Transverse colon (tissue), 4 donors: ENCODE measurements around the gene GRIN2A. TPM values are rescaled to one million over a fixed set of nuclear protein-coding genes. Genes with fewer than 3 reads are reported as not detected.

ENCODE experiments used
- DNase-seq: peaks from one replicate; pipeline ENCODE4 v3.0.0-alpha.2; 2019
- H3K27ac ChIP-seq, 4 donors: fragments of 200-600 bp; sonication (generic); 2 replicates each; pipeline ENCODE4 v1.5.1; 2016 to 2018; ENCODE audit warnings: inconsistent platforms in 4 of 4
- H3K27me3 ChIP-seq: fragments of 200-600 bp; sonication (generic); 2 replicates; pipeline ENCODE4 v1.5.1; 2017; ENCODE audit warnings: inconsistent platforms
- H3K36me3 ChIP-seq, 4 donors: fragments of 200-600 bp; sonication (generic); 2 replicates each; pipeline ENCODE4 v1.5.1; 2017 to 2019; ENCODE audit warnings: inconsistent platforms in 4 of 4
- H3K4me1 ChIP-seq, 4 donors: fragments of 200-600 bp; sonication (generic); 2 replicates each; pipeline ENCODE4 v1.5.1; 2017 to 2020; ENCODE audit warnings: inconsistent platforms in 4 of 4
- H3K4me3 ChIP-seq, 4 donors: fragments of 200-600 bp; sonication (generic); 1 replicate in 1 of 4; 2 replicates in 3 of 4; pipeline versions ENCODE4 v1.5.1 to v1.6.1; 2017 to 2019; ENCODE audit warnings: inconsistent platforms in 4 of 4
- H3K9me3 ChIP-seq, 2 donors: fragments of 200-600 bp; sonication (generic); 2 replicates each; pipeline ENCODE4 v1.5.1; 2017 to 2019; ENCODE audit warnings: inconsistent platforms in 2 of 2
- EP300 ChIP-seq: sonication (generic); formaldehyde crosslinking; IDR thresholded peaks from one replicate; pipeline ENCODE4 v1.6.1; 2017; ENCODE audit warnings: antibody characterized with exemption, low read depth
- POLR2A ChIP-seq: fragments of 450-650 bp; IDR thresholded peaks from one replicate; pipeline ENCODE4 v1.6.1; 2016; ENCODE audit warnings: antibody characterized with exemption, mild to moderate bottlenecking, moderate library complexity
- POLR2AphosphoS5 ChIP-seq, 3 donors: sonication (generic); formaldehyde crosslinking; IDR thresholded peaks; one replicate each; pipeline ENCODE4 v1.6.1; 2016; ENCODE audit warnings: antibody characterized with exemption in 3 of 3
- WGBS, 2 donors: methylation state at CpG; one replicate each; pipeline ENCODE4 v1.1.5; 2018; ENCODE audit warnings: low coverage in 1 of 2; 5-methylcytosine and 5-hydroxymethylcytosine counted together
- in situ Hi-C, 4 donors: fragments of 200-750 bp; cut with MboI; loops; one replicate each; pipeline versions ENCODE4 v1.15.0 to v1.15.1; 2017; ENCODE audit warnings: low sequenced_read_pairs in 3 of 4, low pct_ligation_motif_present in 1 of 4, low pct_unique_long_range_greater_than_20kb in 1 of 4
- intact Hi-C: fragments of 100-400 bp; cut with DNase I; formaldehyde crosslinking; loops from one replicate; pipeline ENCODE4 v1.15.1; 2023; ENCODE audit warnings: low total_unique reads
- total RNA-seq, 4 donors: library from RNA; depleted of rRNA; stranded (reverse); fragments of >200 nt; gene quantifications; one replicate each; pipeline ENCODE4 v1.1.0, GENCODE V29; 2016
- TF ChIP-seq, protein P1 (sequence below), 5 experiments: fragments of 200-600 bp in 3 of 5; fragments of 450-650 bp in 2 of 5; sonication (generic) in 3 of 5; IDR thresholded peaks; 1 replicate in 2 of 5; 2 replicates in 3 of 5; pipeline ENCODE4 v1.5.1; 2016 to 2017; ENCODE audit warnings: antibody characterized with exemption in 5 of 5, inconsistent platforms in 3 of 5, mild to moderate bottlenecking in 2 of 5, moderate library complexity in 1 of 5

GRIN2A gene
- total RNA-seq, 4 donors from 2014 or later: 0.14 to 0.37 (median 0.18) TPM

DNA sequence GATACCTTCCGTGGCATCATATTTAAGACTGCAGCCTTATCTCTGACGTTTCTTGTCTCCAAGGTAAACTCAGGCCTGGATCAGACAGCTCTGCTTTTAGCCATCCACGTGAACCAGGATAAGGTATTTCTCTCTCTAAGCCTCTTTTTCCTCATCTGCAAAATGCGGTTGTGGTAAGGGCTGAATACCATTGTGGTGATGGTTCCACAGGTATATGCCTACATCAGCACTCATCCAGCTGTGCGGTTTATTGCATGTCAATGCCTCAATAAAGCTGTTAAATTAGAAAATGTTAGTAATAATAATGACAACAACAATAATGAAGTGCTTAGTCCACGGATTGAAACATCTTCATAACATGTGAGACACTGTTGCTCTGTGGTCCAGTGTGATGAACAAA lies 104.4 kb downstream of the GRIN2A start:
- no peak for DNase-seq
- in situ Hi-C loops: no loop called here
- no peaks in the 10 kb centered on the region for H3K9me3 ChIP-seq

DNA sequence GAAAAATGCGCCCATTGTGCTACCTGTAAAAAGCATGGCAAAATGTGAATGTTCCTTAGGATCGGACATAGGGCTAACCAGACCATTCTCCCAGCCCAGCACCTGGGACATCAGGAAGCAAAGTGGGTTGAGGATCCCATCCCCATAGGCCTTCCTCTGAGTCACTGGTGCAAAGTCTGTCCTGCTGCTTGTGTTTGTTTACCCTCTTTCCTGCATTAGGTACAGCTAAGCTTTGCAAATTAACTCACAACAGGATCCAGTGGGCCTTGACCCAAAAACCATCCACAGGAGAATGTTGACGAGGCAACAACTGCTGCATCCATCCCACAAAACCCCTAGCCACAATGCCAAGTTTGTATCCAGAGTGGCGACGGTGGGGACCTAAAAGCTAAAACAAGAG lies 106.2 kb downstream of the GRIN2A start:
- TF ChIP-seq, protein P1, sequence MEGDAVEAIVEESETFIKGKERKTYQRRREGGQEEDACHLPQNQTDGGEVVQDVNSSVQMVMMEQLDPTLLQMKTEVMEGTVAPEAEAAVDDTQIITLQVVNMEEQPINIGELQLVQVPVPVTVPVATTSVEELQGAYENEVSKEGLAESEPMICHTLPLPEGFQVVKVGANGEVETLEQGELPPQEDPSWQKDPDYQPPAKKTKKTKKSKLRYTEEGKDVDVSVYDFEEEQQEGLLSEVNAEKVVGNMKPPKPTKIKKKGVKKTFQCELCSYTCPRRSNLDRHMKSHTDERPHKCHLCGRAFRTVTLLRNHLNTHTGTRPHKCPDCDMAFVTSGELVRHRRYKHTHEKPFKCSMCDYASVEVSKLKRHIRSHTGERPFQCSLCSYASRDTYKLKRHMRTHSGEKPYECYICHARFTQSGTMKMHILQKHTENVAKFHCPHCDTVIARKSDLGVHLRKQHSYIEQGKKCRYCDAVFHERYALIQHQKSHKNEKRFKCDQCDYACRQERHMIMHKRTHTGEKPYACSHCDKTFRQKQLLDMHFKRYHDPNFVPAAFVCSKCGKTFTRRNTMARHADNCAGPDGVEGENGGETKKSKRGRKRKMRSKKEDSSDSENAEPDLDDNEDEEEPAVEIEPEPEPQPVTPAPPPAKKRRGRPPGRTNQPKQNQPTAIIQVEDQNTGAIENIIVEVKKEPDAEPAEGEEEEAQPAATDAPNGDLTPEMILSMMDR (IDR thresholded peaks at IDR 0.05): no peak
- TF ChIP-seq POLR2AphosphoS5 (IDR thresholded peaks at IDR 0.05) (no peak), EP300 (no peak), POLR2A (no peak)
- no peak overlapping the region for H3K4me3 ChIP-seq
- 90 to 92% methylated on average over 2 to 5 of the region's 5 CpGs for WGBS, 2 donors
- H3K9me3 ChIP-seq: no peaks in the 10 kb centered on the region
- H3K27me3 ChIP-seq: no peaks in the 10 kb centered on the region
- DNase-seq: no peak
- H3K36me3 ChIP-seq: no peaks in the 10 kb centered on the region
- H3K4me1 ChIP-seq: peaks cover 0 to 9% (median 6%) of the 10 kb centered on the region in 4 donors
- H3K27ac ChIP-seq: no peak overlapping the region
- intact Hi-C loops: loop anchor here (10.0 kb wide), 1 partner anchor 59 kb away; no protein-coding TSS in a partner anchor
- in situ Hi-C loops: no loop called here

More for the DNA sequence above, 104.4 kb downstream of the GRIN2A start:
- no peaks in the 10 kb centered on the region for H3K36me3 ChIP-seq
- no peaks in the 10 kb centered on the region for H3K27me3 ChIP-seq
- whole genome bisulfite sequencing, 2 donors: 62 to 67% methylated on average over 5 to 6 of the region's 6 CpGs
- TF ChIP-seq, protein P1 (IDR thresholded peaks at IDR 0.05): no peak
- TF ChIP-seq POLR2AphosphoS5 (IDR thresholded peaks at IDR 0.05) (no peak), EP300 (no peak), POLR2A (no peak)
- H3K4me3 ChIP-seq: no peak overlapping the region
- H3K4me1 ChIP-seq: peaks cover 0 to 11% (median 6%) of the 10 kb centered on the region in 4 donors
- intact Hi-C loops: loop anchor here (10.0 kb wide), 1 partner anchor 57 kb away; no protein-coding TSS in a partner anchor
- H3K27ac ChIP-seq: no peak overlapping the region

- H3K4me3 ChIP-seq: no peak overlapping the region
- no peak for DNase-seq
- TF ChIP-seq, protein P1 (IDR thresholded peaks at IDR 0.05): no peak
- no peak for TF ChIP-seq EP300
- no peak for TF ChIP-seq POLR2A
- TF ChIP-seq POLR2AphosphoS5 (IDR thresholded peaks at IDR 0.05): no peak
- no peaks in the 10 kb centered on the region for H3K36me3 ChIP-seq
- no peaks in the 10 kb centered on the region for H3K9me3 ChIP-seq
- in situ Hi-C loops: no loop called here
- intact Hi-C loops: loop anchor here (10.0 kb wide), 1 partner anchor 64 kb away; no protein-coding TSS in a partner anchor
- H3K27ac ChIP-seq: no peak overlapping the region
- no peaks in the 10 kb centered on the region for H3K27me3 ChIP-seq
- H3K4me1 ChIP-seq: no peaks in the 10 kb centered on the region
- 81 to 83% methylated on average over 4 of the region's 4 CpGs for WGBS, 2 donors
Measured at GRCh38 chr16:10070591-10070990, 111.6 kb downstream of the GRIN2A start.

GRCh38 chr16:10069374-10069773 lies 112.9 kb downstream of the GRIN2A start:
- Histone ChIP-seq H3K27me3 (no peaks in the 10 kb centered on the region), H3K9me3 (no peaks in the 10 kb centered on the region), H3K36me3 (no peaks in the 10 kb centered on the region), H3K27ac (no peak overlapping the region), H3K4me1 (no peaks in the 10 kb centered on the region), H3K4me3 (no peak overlapping the region)
- TF ChIP-seq POLR2AphosphoS5 (IDR thresholded peaks at IDR 0.05) (no peak), EP300 (no peak), POLR2A (no peak)
- TF ChIP-seq, protein P1 (IDR thresholded peaks at IDR 0.05): no peak
- DNase-seq: no peak
- in situ Hi-C loops (no loop called here), intact Hi-C loops (no loop called here)
- 20 to 48% methylated on average over 1 to 3 of the region's 3 CpGs for WGBS, 2 donors
